ENCODE results near the gene RRAS. TPM values are rescaled to one million over a fixed set of nuclear protein-coding genes. Genes with fewer than 3 reads are reported as not detected.

RRAS gene
- total and polyA plus RNA-seq, 4 donors = 4.1 to 18.5 (median 11.1) TPM

- peaks cover 12 to 44% (median 20%) of the 10 kb centered on the region in 4 donors for H3K36me3 ChIP-seq (ENCODE audit: control insufficient read depth in 4 of 4, insufficient read depth in 3 of 4, low read depth in 1 of 4, low read length in 3 of 4)
These were observed 42.8 kb downstream of the RRAS start for GRCh38 chr19:49596954-49597702.

GRCh38 chr19:49596407-49596806, 43.5 kb downstream of the RRAS start:
- Histone ChIP-seq H3K27me3 (ENCODE audit: control insufficient read depth in 4 of 4, insufficient read depth in 4 of 4, low read length in 3 of 4) (no peaks in the 10 kb centered on the region), H3K4me1 (ENCODE audit: control insufficient read depth in 4 of 4, insufficient read depth in 4 of 4, low read length in 3 of 4) (peaks cover 0 to 15% (median 9%) of the 10 kb centered on the region in 4 donors), H3K27ac (ENCODE audit: low read depth in 1 of 2, low read length in 2 of 2) (no peak overlapping the region), H3K9me3 (ENCODE audit: control insufficient read depth in 4 of 4, low read length in 3 of 4) (no peaks in the 10 kb centered on the region), H3K9ac (ENCODE audit: low read depth in 1 of 2, low read length in 2 of 2) (no peak overlapping the region), H3K4me3 (ENCODE audit: low read depth in 1 of 3, low read length in 3 of 3) (no peak overlapping the region), H3K36me3 (ENCODE audit: control insufficient read depth in 4 of 4, insufficient read depth in 3 of 4, low read depth in 1 of 4, low read length in 3 of 4) (peaks cover 10 to 39% (median 19%) of the 10 kb centered on the region in 4 donors)
- no peak for TF ChIP-seq MAX (IDR thresholded peaks at IDR 0.05)
- no peak for TF ChIP-seq EGR1 (IDR thresholded peaks at IDR 0.05; ENCODE audit: low read depth in 2 of 2)
- no peak for TF ChIP-seq SP1 (IDR thresholded peaks at IDR 0.05)
- TF ChIP-seq ATF3 (IDR thresholded peaks at IDR 0.05) = no peak
- TF ChIP-seq RXRA (IDR thresholded peaks at IDR 0.05) = no peak
- no peak for TF ChIP-seq GABPA (IDR thresholded peaks at IDR 0.05 in 1 of 2, conservative IDR thresholded peaks at IDR 0.05 in 1 of 2)
- TF ChIP-seq HNF4A (conservative IDR thresholded peaks at IDR 0.05) = no peak
- TF ChIP-seq FOXA1 (IDR thresholded peaks at IDR 0.05) = no peak
- TF ChIP-seq REST (IDR thresholded peaks at IDR 0.05) = no peak
- no peak for TF ChIP-seq NR2F2 (IDR thresholded peaks at IDR 0.05)
- no peak for TF ChIP-seq HNF4G (IDR thresholded peaks at IDR 0.05)
- TF ChIP-seq YY1 (IDR thresholded peaks at IDR 0.05) = no peak
- no peak for TF ChIP-seq TAF1 (conservative IDR thresholded peaks at IDR 0.05)
- TF ChIP-seq CTCF (IDR thresholded peaks at IDR 0.05; ENCODE audit: low read depth, low read length, missing input control) = no peak
- TF ChIP-seq FOXA2 (IDR thresholded peaks at IDR 0.05) = no peak
- no peak for DNase-seq (ENCODE audit: low spot score)
- WGBS = 95% methylated on average over 15 of the region's 15 CpGs

More at GRCh38 chr19:49596954-49597702, 42.8 kb downstream of the RRAS start:
- 98% methylated on average over 65 of the region's 65 CpGs for WGBS
- Histone ChIP-seq H3K27me3 (ENCODE audit: control insufficient read depth in 4 of 4, insufficient read depth in 4 of 4, low read length in 3 of 4) (no peaks in the 10 kb centered on the region), H3K4me3 (ENCODE audit: low read depth in 1 of 3, low read length in 3 of 3) (no peak overlapping the region), H3K9me3 (ENCODE audit: control insufficient read depth in 4 of 4, low read length in 3 of 4) (no peaks in the 10 kb centered on the region), H3K4me1 (ENCODE audit: control insufficient read depth in 4 of 4, insufficient read depth in 4 of 4, low read length in 3 of 4) (peaks cover 0 to 9% (median 5%) of the 10 kb centered on the region in 4 donors), H3K9ac (ENCODE audit: low read depth in 1 of 2, low read length in 2 of 2) (no peak overlapping the region), H3K27ac (ENCODE audit: low read depth in 1 of 2, low read length in 2 of 2) (no peak overlapping the region)
- DNase-seq (ENCODE audit: low spot score) = no peak
- no peak for TF ChIP-seq SP1 (IDR thresholded peaks at IDR 0.05)
- TF ChIP-seq ATF3 (IDR thresholded peaks at IDR 0.05) = no peak
- TF ChIP-seq NR2F2 (IDR thresholded peaks at IDR 0.05) = no peak
- no peak for TF ChIP-seq TAF1 (conservative IDR thresholded peaks at IDR 0.05)
- TF ChIP-seq JUND (IDR thresholded peaks at IDR 0.05) = no peak

Measured in liver (tissue), 9 donors.